RWPE2 (cell line): Measurements from ENCODE around the gene SYT2.

Experiments
- ATAC-seq: fragments of 200-7000 bp; cut with Tn5 transposase; 3 replicates; pipeline ENCODE4 v1.9.1; 2021; ENCODE audit warnings: low read depth
- DNase-seq: peaks from one replicate; pipeline ENCODE4 v3.0.0-alpha.2; 2020; ENCODE audit warnings: low spot score
- H3K27ac ChIP-seq: fragments of 450-650 bp; 2 replicates; pipeline ENCODE4 v1.5.1; 2017; ENCODE audit warnings: mild to moderate bottlenecking; ENCODE audit not compliant: poor library complexity, severe bottlenecking
- H3K27me3 ChIP-seq: fragments of 250-450 bp; sonication (Bioruptor Pico); 2 replicates; pipeline ENCODE4 v1.5.1; 2021; ENCODE audit warnings: mild to moderate bottlenecking, moderate library complexity; ENCODE audit not compliant: insufficient read depth, poor library complexity, severe bottlenecking
- H3K36me3 ChIP-seq: fragments of 250-450 bp; sonication (Bioruptor Pico); 2 replicates; pipeline ENCODE4 v1.5.1; 2020; ENCODE audit warnings: low read depth, mild to moderate bottlenecking, moderate library complexity
- H3K4me1 ChIP-seq: fragments of 250-450 bp; sonication (Bioruptor Pico); 2 replicates; pipeline ENCODE4 v1.5.1; 2021; ENCODE audit warnings: mild to moderate bottlenecking, moderate library complexity; ENCODE audit not compliant: insufficient read depth, poor library complexity, severe bottlenecking
- H3K4me3 ChIP-seq: fragments of 250-450 bp; sonication (Bioruptor Pico); 2 replicates; pipeline ENCODE4 v1.5.1; 2021; ENCODE audit warnings: mild to moderate bottlenecking, moderate library complexity; ENCODE audit not compliant: severe bottlenecking
- H3K9me3 ChIP-seq: fragments of 250-450 bp; sonication (Bioruptor Pico); 2 replicates; pipeline ENCODE4 v1.5.1; 2021; ENCODE audit warnings: mild to moderate bottlenecking, moderate library complexity; ENCODE audit not compliant: severe bottlenecking
- TF ChIP-seq, protein P1 (sequence below): fragments of 450-650 bp; IDR thresholded peaks from one replicate; pipeline ENCODE4 v1.5.1; 2017; ENCODE audit warnings: mild to moderate bottlenecking, moderate library complexity; ENCODE audit not compliant: poor library complexity, severe bottlenecking

Gene SYT2

DNA sequence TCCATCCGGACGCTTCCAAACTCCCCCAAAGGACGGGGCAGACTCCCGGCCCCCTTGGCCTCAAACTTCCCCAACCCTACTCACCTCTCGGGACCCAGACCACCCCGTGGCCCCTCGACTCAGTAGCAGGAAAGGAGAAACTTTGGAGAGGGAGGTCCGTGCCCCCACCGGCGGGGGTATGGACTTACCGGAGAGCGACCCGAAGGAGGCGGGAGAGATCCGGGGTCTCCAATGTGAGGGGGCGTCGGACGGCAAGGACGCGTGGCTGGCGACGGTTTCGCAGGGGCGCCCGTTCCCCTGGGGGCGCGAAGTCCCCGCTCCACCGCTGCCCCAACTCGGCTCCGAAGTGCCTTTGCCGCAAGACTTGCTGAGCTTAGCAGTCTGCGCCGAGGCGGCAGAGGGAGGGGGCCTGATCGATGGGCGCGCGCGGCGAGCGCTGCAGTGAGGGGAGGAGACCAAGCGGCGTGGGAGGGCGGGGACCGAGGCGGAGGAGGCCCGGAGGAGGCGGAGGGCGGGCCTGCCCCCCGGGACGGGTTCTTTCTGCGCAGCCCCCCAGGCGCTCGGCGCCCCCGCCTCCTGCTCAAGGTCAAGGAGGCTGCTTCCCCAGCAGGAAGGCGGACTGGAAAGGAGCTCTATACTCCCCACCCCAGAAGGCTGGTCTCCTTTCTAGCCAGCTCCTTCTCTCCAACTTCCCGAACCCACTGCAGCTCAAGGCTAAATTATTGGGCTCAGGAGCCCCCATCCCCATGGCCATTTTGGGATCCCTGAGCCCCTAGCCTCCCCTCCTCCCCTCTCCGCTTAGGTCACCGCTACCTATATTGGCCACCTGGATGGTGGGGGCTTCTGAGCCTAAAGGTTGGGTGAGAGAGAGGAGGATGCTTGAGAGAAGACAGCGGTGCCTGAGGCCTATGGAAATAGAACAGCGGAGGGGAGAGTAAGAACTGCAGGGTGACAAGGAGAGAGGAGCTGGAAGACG, at the start of gene SYT2:
Gene SYT2, minus strand, starts transcription at position 385 of the 976 bp plus-strand sequence. CDS start 104,682 bp downstream, outside the sequence.
- TF ChIP-seq, protein P1, sequence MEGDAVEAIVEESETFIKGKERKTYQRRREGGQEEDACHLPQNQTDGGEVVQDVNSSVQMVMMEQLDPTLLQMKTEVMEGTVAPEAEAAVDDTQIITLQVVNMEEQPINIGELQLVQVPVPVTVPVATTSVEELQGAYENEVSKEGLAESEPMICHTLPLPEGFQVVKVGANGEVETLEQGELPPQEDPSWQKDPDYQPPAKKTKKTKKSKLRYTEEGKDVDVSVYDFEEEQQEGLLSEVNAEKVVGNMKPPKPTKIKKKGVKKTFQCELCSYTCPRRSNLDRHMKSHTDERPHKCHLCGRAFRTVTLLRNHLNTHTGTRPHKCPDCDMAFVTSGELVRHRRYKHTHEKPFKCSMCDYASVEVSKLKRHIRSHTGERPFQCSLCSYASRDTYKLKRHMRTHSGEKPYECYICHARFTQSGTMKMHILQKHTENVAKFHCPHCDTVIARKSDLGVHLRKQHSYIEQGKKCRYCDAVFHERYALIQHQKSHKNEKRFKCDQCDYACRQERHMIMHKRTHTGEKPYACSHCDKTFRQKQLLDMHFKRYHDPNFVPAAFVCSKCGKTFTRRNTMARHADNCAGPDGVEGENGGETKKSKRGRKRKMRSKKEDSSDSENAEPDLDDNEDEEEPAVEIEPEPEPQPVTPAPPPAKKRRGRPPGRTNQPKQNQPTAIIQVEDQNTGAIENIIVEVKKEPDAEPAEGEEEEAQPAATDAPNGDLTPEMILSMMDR, result no peak
- Histone ChIP-seq H3K4me1 (no peaks in the 10 kb centered on the region), H3K27me3 (peaks cover 57% of the 10 kb centered on the region), H3K4me3 (peak within 1 kb of the TSS; percentile 9), H3K27ac (no peak within 1 kb of the TSS), H3K9me3 (no peaks in the 10 kb centered on the region), H3K36me3 (no peaks in the 10 kb centered on the region)
- ATAC-seq (peak; percentile 39; the same call in 1 of the 3 replicates), DNase-seq (peak; percentile 39)

GRCh38 chr1:202756391-202756790, 46.1 kb upstream of the SYT2 start:
- DNase-seq (no peak), ATAC-seq (no peak)
- TF ChIP-seq, protein P1, result no peak
- Histone ChIP-seq H3K27ac (no peak overlapping the region), H3K9me3 (no peaks in the 10 kb centered on the region), H3K4me3 (no peak overlapping the region), H3K36me3 (peaks cover 98% of the 10 kb centered on the region), H3K4me1 (no peaks in the 10 kb centered on the region), H3K27me3 (no peaks in the 10 kb centered on the region)

- peaks cover 98% of the 10 kb centered on the region for H3K36me3 ChIP-seq
- H3K27me3 ChIP-seq, result no peaks in the 10 kb centered on the region
- H3K27ac ChIP-seq, result no peak overlapping the region
- no peaks in the 10 kb centered on the region for H3K9me3 ChIP-seq
- no peaks in the 10 kb centered on the region for H3K4me1 ChIP-seq
- DNase-seq, result no peak
- H3K4me3 ChIP-seq, result no peak overlapping the region
- ATAC-seq, result no peak
- TF ChIP-seq, protein P1, result no peak
These were observed 44.0 kb upstream of the SYT2 start for GRCh38 chr1:202754293-202754692.

- DNase-seq, result no peak
- no peak for ATAC-seq
- no peak overlapping the region for H3K27ac ChIP-seq
- no peaks in the 10 kb centered on the region for H3K4me1 ChIP-seq
- H3K27me3 ChIP-seq, result no peaks in the 10 kb centered on the region
- H3K9me3 ChIP-seq, result no peaks in the 10 kb centered on the region
- TF ChIP-seq, protein P1, result no peak
- H3K4me3 ChIP-seq, result no peak overlapping the region
- peaks cover 98% of the 10 kb centered on the region for H3K36me3 ChIP-seq
These were observed 42.5 kb upstream of the SYT2 start for GRCh38 chr1:202752774-202753173.

DNA sequence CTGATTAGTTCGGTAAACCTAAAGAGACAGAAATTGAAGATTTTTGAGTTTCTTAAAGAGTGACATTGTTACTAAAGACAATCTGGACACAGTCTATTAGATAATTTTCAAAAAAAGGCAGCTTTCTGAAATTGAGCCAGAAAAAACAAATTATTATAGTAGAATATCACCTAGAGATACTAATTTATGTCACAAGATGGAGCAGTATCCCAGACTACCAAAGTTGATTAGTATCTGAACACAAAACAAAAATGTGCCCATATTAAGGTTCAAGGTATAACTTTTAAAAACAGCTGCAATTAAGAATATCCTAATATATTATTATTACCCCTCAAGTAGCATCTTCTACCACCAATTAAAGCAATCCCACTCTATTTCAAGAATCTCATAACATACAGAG, 40.5 kb upstream of the SYT2 start:
- DNase-seq, result no peak
- Histone ChIP-seq H3K27ac (no peak overlapping the region), H3K36me3 (peaks cover 98% of the 10 kb centered on the region), H3K27me3 (no peaks in the 10 kb centered on the region), H3K4me1 (no peaks in the 10 kb centered on the region), H3K4me3 (no peak overlapping the region), H3K9me3 (no peaks in the 10 kb centered on the region)
- no peak for ATAC-seq
- TF ChIP-seq, protein P1, result peak; percentile 30
